WTC11 (cell line): ENCODE data around the gene PTGER2.

Experiments
- ATF1 ChIP-seq: sonication (generic); formaldehyde crosslinking; IDR thresholded peaks from 2 replicates; pipeline ENCODE4 v1.8.1; 2023; ENCODE audit warnings: mild to moderate bottlenecking, moderate library complexity, missing genetic modification reagents
- ATF3 ChIP-seq: sonication (generic); formaldehyde crosslinking; conservative IDR thresholded peaks from 2 replicates; pipeline ENCODE4 v1.8.1; 2022; ENCODE audit warnings: mild to moderate bottlenecking, missing genetic modification reagents
- ATF6 ChIP-seq: sonication (generic); formaldehyde crosslinking; IDR thresholded peaks from 2 replicates; pipeline ENCODE4 v1.8.1; 2023; ENCODE audit warnings: mild to moderate bottlenecking, missing genetic modification reagents
- CREB1 ChIP-seq: sonication (generic); formaldehyde crosslinking; IDR thresholded peaks from 2 replicates; pipeline ENCODE4 v1.8.0; 2023; ENCODE audit warnings: mild to moderate bottlenecking, missing genetic modification reagents
- CTCF ChIP-seq: fragments of 200-600 bp; IDR thresholded peaks from 2 replicates; pipeline ENCODE4 v1.8.0; 2022; ENCODE audit warnings: antibody characterized with exemption
- E2F1 ChIP-seq: sonication (generic); formaldehyde crosslinking; IDR thresholded peaks from 2 replicates; pipeline ENCODE4 v1.8.0; 2022; ENCODE audit warnings: mild to moderate bottlenecking, missing genetic modification reagents
- JUN ChIP-seq: sonication (generic); formaldehyde crosslinking; IDR thresholded peaks from 2 replicates; pipeline ENCODE4 v1.8.0; 2023; ENCODE audit warnings: mild to moderate bottlenecking, missing genetic modification reagents
- NFATC4 ChIP-seq: fragments of 250-450 bp; sonication (Bioruptor Pico); IDR thresholded peaks from 2 replicates; pipeline ENCODE4 v1.9.0; 2021; ENCODE audit warnings: mild to moderate bottlenecking
- NFE2L1 ChIP-seq: sonication (generic); formaldehyde crosslinking; IDR thresholded peaks from 2 replicates; pipeline ENCODE4 v1.8.1; 2023; ENCODE audit warnings: missing genetic modification reagents
- NR2C2 ChIP-seq: sonication (generic); formaldehyde crosslinking; IDR thresholded peaks from 2 replicates; pipeline ENCODE4 v1.8.0; 2022; ENCODE audit warnings: mild to moderate bottlenecking, missing genetic modification reagents
- NR3C1 ChIP-seq: sonication (generic); formaldehyde crosslinking; conservative IDR thresholded peaks from 2 replicates; pipeline ENCODE4 v1.8.1; 2023; ENCODE audit warnings: low read depth, mild to moderate bottlenecking, missing genetic modification reagents
- SP1 ChIP-seq: sonication (generic); formaldehyde crosslinking; conservative IDR thresholded peaks from 2 replicates; pipeline ENCODE4 v1.8.1; 2022; ENCODE audit warnings: missing genetic modification reagents
- ZNF232 ChIP-seq: sonication (generic); formaldehyde crosslinking; IDR thresholded peaks from 2 replicates; pipeline ENCODE4 v1.8.0; 2022; ENCODE audit warnings: mild to moderate bottlenecking, missing genetic modification reagents
- TF ChIP-seq, protein P1 (sequence below): sonication (generic); formaldehyde crosslinking; IDR thresholded peaks from 2 replicates; pipeline ENCODE4 v1.8.1; 2022; ENCODE audit warnings: missing genetic modification reagents, borderline replicate concordance

- TF ChIP-seq SP1 (CRISPR knock-in tag) (no peak), JUN (CRISPR knock-in tag) (no peak), NFATC4 (CRISPR knock-in tag) (no peak), ZNF232 (CRISPR knock-in tag) (no peak), ATF3 (CRISPR knock-in tag) (no peak), CTCF (no peak), NFE2L1 (no peak), ATF6 (CRISPR knock-in tag) (no peak), E2F1 (CRISPR knock-in tag) (no peak), NR2C2 (CRISPR knock-in tag) (no peak), NR3C1 (CRISPR knock-in tag) (no peak), CREB1 (CRISPR knock-in tag) (no peak), ATF1 (CRISPR knock-in tag) (no peak)
- TF ChIP-seq, protein P1, sequence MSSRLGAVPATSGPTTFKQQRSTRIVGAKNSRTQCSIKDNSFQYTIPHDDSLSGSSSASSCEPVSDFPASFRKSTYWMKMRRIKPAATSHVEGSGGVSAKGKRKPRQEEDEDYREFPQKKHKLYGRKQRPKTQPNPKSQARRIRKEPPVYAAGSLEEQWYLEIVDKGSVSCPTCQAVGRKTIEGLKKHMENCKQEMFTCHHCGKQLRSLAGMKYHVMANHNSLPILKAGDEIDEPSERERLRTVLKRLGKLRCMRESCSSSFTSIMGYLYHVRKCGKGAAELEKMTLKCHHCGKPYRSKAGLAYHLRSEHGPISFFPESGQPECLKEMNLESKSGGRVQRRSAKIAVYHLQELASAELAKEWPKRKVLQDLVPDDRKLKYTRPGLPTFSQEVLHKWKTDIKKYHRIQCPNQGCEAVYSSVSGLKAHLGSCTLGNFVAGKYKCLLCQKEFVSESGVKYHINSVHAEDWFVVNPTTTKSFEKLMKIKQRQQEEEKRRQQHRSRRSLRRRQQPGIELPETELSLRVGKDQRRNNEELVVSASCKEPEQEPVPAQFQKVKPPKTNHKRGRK (CRISPR knock-in tag) = no peak
These were observed 19.9 kb downstream of the PTGER2 start for GRCh38 chr14:52333823-52334657.
